ENCODE data around the gene RNF175.

DNA sequence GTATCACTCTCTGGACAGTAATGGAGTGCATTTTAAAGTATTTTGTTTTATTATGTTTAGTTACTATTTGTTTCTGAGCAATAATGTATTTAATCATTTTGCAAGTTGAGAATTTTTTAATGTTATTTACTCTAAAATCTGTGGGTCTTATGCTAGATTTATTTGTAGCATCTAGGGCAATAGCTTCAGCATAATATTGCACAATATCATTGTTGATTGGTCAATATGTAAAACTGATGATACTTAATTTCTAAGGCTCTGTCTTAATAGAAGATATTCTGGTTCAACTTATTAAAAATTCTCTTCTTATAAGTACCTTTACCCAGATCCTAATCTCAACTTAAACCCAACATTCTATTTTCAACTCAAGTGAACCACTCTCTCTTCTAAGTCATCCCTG, 17.6 kb upstream of the RNF175 start:
- TF ChIP-seq, protein P1, sequence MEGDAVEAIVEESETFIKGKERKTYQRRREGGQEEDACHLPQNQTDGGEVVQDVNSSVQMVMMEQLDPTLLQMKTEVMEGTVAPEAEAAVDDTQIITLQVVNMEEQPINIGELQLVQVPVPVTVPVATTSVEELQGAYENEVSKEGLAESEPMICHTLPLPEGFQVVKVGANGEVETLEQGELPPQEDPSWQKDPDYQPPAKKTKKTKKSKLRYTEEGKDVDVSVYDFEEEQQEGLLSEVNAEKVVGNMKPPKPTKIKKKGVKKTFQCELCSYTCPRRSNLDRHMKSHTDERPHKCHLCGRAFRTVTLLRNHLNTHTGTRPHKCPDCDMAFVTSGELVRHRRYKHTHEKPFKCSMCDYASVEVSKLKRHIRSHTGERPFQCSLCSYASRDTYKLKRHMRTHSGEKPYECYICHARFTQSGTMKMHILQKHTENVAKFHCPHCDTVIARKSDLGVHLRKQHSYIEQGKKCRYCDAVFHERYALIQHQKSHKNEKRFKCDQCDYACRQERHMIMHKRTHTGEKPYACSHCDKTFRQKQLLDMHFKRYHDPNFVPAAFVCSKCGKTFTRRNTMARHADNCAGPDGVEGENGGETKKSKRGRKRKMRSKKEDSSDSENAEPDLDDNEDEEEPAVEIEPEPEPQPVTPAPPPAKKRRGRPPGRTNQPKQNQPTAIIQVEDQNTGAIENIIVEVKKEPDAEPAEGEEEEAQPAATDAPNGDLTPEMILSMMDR (IDR thresholded peaks at IDR 0.05): no peak
- no peak for TF ChIP-seq POLR2A (IDR thresholded peaks at IDR 0.05)
